Skin epidermis (tissue), 12 donors: ENCODE measurements around the gene ANGEL1.
A peak's percentile ranks its signal among the peaks of the same experiment; 100 is the strongest.

ENCODE experiments used
- H3K27ac ChIP-seq, 21 experiments: fragments of 200-600 bp; sonication (generic) in 11 of 21; one replicate each; pipeline ENCODE4 v1.5.0; 2020; ENCODE audit warnings: mild to moderate bottlenecking in 3 of 21, inconsistent platforms in 2 of 21, moderate library complexity in 2 of 21
- H3K4me3 ChIP-seq, 7 experiments: fragments of 200-600 bp; sonication (generic) in 2 of 7; one replicate each; pipeline ENCODE4 v1.5.0; 2020; ENCODE audit warnings: inconsistent platforms in 2 of 7, mild to moderate bottlenecking in 2 of 7, moderate library complexity in 1 of 7

ANGEL1 gene

DNA sequence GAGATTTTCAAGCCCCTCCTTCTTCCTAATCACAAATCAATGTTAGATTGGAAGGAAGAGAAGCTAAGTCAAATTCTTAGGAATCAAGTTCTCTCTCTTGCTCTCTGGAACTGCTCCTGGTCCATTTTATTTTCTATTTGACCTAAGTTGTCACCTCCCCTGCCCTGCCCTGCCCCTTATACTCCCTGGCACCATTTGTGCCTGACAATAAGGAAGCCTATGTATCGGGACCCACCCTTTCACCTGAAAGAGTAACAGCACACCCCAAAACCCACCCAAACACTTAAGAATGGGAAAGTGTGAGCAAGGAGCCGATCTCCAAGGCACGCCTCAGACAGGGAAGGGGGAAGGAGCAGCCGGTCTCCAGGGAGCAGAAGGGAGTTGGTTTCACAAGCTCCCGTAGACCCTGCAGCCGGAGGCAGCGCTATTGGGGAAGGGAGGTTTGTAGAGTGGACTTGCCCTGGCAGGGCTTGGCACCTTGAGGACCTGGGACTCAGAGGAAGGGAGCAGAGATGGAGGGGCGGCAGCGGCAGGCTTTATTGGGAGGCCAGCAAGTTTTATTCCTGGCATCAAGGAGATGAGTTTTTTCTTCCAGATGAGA lies 15.1 kb upstream of the ANGEL1 start:
- Histone ChIP-seq H3K27ac (peak overlapping the region in 7 of 21 experiments; percentile 26 to 63 (median 46)), H3K4me3 (peak overlapping the region in 3 of 7 experiments; percentile 3 to 5 (median 4))

DNA sequence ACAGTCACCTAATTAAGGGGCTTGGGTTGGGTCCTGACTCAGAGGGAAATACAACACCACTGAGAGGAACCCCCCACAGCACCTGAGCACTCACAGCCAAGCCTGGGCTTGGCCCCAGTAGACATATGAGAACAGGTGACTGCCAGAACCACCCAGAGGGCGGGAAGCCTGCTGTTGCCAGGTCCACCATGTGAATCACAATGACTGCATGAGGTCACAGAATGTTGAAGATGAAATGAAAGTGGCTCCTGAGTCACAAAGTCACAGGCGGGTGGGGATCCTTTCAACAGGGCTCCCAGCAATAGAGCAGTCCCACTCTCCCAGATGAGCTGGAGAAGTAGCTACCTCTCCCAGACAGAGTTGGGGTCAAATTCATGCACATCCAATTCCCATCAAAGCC lies 13.4 kb upstream of the ANGEL1 start, which contains the start of gene LRRC74A:
Gene LRRC74A, plus strand, starts transcription at position 287 of the 400 bp plus-strand sequence. CDS start 290 bp downstream, outside the sequence.
- peak within 1 kb of the TSS in 1 of 21 experiments; percentile 63 for H3K27ac ChIP-seq

DNA sequence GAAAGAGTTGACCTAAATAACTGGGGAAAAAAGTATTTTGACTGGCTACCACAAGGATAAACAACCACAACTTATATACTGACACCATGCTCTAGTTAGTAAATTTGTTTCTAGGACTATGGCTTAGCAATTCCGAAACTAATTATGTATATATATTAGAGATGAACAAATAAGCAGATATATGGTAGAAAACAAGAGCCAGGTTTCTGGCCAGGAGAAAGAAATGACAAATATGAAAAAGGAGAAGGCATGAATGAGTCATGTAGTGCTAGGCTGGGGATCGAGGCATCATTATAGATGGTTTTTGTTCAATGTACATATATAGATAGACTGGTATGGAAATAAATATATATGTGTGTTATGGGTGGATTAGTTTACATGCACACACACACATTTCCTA lies 8.0 kb upstream of the ANGEL1 start:
- no peak overlapping the region for H3K4me3 ChIP-seq
- H3K27ac ChIP-seq = no peak overlapping the region

More for the DNA sequence above, 13.4 kb upstream of the ANGEL1 start, which contains the start of gene LRRC74A:
- H3K4me3 ChIP-seq = no peak within 1 kb of the TSS

DNA sequence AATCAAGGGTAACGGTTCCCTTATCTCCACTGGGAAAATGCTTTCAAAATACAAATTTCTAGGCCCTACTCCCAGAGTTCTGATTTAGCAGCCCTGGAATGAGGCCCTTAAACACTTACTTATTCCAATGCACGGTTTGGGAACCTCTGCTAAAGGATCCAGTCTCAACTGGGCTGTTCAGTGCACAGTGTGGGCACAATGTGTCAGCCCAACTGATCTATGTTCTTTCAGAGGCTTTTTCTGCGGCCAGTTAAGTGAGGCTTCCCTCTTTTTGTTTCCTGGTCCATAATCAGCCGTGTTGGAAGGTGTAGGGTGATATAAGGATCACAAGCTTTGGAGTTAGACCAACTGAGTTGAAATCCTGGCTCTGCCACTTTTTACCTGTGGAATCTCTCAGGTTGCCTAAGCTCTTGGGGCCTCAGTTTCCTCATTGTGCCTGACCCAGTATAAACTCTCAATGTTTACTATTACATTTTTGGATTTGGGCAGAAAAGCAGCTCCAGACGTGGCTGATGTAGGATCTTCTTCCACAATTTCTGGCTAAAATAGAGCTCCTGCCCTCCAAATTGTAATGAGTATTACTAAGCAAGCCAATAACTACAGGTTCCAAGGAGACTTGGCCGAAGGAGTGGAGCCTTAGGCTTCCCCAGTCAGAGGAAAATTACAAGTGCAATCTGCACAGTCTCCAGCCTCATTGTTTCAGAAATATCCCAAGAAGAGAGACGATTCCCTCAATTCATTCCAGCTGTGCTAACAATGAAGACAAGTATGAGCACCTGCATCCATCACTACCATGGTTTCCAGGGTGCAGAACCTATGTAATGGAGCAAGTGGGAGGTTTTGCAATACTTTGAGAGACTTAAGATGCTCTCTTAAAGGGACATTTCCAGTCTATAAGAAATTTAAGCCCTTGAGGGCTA lies 2.3 kb upstream of the ANGEL1 start:
- H3K27ac ChIP-seq = peak overlapping the region in 2 of 21 experiments; percentile 6 to 20

DNA sequence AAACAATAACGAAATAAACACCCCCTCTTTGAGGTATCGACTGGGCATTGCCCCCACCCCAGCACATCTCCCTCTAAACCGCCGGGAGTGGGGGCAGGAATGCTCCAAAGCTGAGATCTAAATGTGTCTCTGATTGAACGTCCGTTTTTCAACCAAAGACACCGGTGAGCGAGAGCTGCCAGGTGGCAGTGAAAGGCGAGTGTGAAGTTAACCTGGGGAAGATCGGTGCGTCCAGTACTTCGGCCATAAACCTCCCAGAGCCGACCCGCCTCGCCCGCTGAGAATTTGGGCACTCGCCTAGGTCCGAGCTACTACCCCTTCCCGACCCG lies 625 bp downstream of the ANGEL1 start:
- Histone ChIP-seq H3K27ac (peak overlapping the region; percentile 52 to 97 (median 85)), H3K4me3 (peak overlapping the region; percentile 58 to 96 (median 88))

More for the DNA sequence above, 2.3 kb upstream of the ANGEL1 start:
- no peak overlapping the region for H3K4me3 ChIP-seq

DNA sequence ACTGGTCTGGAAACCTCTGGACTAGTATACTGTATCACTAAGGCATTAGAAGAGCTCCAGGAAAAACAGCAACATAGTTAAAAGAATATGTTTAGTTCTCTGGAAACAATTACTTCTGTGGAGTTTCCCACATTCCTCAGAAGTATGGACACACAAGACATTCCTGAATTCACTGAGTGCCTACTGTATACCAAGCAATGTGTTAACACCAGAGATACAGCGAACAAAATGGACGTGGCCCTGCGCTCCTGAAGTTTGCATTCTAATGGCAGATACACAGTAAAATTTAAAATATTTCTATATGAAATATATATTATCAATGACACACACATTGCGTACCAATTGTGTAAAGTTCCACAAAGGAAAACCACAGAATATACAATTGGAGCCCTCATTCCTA lies 1.1 kb downstream of the ANGEL1 start:
- Histone ChIP-seq H3K4me3 (peak overlapping the region; percentile 58 to 96 (median 88)), H3K27ac (peak overlapping the region in 16 of 21 experiments; percentile 2 to 97 (median 86))

DNA sequence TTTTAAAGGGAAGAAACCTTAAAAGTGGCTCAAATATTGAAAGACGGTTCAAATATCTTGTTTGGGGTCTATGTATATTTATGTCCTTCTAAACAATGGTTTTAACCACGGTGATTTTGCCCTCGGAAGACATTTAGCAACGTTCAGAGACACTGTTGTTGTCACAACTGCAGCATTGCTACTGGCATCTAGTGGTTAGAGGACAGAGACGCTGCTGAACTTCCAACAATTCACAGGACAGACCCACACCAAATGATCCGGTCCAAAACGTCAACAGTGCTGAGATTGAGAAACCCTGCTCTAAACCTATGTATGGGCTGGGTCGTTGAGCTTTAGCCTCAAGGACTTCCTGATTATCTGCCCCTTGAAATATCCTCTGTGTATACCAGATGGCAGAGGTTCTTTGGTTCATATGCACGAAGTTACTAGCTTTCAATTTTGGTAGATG lies 1.7 kb downstream of the ANGEL1 start:
- H3K27ac ChIP-seq = peak overlapping the region in 12 of 21 experiments; percentile 2 to 97 (median 58)

DNA sequence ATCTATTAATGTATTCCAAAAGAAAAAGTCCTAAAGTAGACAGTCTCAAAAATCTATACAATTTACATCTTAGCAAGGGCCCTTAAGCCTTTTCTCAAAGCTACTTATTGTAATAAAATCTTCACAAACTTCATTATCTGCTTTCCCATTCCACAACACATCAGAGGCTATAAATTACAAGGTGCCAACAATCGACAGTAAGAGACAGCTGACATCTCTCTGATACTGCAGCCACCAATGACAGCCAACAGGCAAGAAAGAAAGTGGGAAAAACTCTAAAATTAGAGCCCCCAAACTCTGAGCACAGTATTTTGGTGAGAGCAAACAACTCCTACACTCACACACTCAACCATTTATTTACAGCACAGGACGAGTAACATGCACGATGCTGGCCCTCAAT lies 2.2 kb downstream of the ANGEL1 start:
- Histone ChIP-seq H3K4me3 (peak overlapping the region in 1 of 7 experiments; percentile 88), H3K27ac (peak overlapping the region in 7 of 21 experiments; percentile 6 to 97 (median 39))

More for the DNA sequence above, 1.7 kb downstream of the ANGEL1 start:
- peak overlapping the region in 4 of 7 experiments; percentile 82 to 95 (median 90) for H3K4me3 ChIP-seq

DNA sequence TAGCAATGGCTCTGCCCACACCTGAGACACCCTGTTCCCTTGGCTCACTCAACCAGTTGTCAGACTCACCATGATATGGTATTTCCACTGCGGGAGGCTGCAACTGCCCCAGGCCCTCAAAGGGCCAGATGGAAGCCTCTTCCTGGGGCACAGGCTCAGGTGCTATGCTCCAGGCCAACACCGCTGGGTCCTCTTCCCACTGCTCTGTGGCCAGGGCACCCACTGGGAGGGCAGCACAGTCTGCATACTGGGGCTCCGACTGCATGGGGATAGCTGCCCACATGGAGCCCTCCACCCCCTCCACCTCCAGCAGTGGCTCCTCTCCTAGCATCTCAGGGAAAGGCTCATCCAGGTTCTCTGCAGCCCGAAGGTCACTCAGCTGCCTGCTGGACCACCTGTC lies 3.7 kb downstream of the ANGEL1 start:
- no peak overlapping the region for H3K4me3 ChIP-seq
- H3K27ac ChIP-seq = no peak overlapping the region

DNA sequence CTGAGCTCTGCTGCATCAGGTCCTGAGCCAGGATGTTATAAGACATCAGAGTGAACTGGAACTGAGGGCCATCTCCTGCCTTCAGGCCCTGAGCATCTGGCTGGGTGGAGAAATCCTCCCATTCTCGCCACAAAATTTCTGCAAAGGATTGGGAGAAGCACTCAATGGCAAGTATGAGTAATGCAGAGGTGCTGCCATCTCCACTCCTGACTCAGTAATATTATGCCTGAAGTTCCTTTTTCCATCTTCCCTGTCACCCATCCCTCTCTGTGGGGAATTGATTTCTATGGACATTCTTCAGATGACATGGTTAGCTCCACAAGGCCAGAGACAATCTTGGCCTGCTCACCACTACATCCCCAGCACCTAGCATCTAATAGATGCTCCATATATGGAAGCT lies 4.7 kb downstream of the ANGEL1 start:
- Histone ChIP-seq H3K27ac (no peak overlapping the region), H3K4me3 (no peak overlapping the region)

DNA sequence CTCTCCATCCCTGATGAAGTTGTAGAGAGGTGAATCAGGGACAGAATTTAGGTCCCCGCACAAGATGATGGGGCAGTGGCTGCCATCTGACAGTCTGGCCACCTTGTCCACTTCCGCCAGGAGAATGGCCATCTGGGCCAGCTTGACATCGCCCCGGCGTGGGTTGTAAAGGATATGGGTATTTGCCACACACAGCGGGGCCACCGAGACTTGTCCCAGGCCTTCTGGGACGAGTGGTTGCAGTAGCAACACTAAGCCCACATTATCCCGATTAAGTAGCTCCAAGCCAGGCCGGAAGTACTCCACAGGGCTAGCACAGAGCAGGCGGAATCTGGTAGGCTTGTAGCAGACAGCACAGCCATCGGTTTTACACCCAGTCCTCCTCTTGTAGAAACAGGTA lies 6.2 kb downstream of the ANGEL1 start:
- H3K4me3 ChIP-seq = no peak overlapping the region
- no peak overlapping the region for H3K27ac ChIP-seq

DNA sequence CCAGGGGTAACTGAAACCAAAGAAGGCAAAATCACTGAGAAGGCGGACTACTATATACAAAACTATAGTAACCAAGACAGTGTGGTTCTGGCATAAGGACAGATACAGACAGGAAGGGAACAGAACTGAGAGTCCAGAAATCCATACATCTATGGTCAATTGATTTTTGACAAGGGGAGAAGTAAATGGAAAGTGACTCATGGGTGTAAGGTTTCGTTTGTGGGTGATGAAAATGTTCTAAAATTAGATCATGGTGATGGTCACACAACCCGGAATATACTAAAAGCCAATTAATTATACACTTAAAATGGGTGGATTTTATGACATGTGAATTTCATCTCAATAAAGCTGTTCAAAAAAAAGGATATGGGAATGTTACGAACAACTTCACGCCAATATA lies 18.7 kb downstream of the ANGEL1 start:
- H3K27ac ChIP-seq = no peak overlapping the region
- no peak overlapping the region for H3K4me3 ChIP-seq

DNA sequence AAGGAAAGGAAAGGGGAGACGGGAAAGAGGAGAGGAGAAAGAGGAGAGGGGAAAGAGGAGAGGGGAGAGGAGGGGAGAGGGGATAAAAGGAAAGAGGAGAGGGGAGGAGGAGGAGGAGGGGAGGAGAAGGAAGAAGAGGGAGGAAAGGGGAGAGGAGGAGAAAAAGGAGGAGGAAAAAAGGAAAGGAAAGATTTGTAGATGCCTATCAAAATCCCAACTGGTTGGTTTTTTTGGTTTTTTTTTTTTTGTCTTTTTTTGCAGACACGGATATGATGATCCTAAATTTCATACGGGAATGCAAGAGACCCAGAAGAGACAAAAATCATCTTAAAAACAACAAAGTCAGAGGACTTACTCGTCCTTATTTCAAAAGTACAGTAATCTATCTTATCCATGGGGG lies 19.4 kb downstream of the ANGEL1 start:
- Histone ChIP-seq H3K4me3 (no peak overlapping the region), H3K27ac (no peak overlapping the region)

DNA sequence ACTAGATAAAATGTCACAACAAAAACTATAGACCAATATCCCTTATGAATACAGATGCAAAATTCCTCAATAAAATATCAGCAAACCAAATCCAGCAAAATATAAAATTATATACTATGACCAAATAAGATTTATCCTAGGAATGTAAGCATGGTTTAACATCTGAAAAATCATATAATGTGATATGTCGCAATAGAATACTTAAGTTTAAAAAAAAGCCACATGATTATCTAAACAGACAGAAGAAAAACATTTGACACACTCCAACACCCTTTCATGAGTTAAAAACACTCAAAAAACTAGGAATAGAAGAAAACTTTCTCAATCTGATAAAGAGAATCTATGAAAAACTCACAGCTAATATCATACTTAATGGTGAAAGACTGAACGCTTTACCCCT lies 20.3 kb downstream of the ANGEL1 start:
- Histone ChIP-seq H3K4me3 (no peak overlapping the region), H3K27ac (no peak overlapping the region)

DNA sequence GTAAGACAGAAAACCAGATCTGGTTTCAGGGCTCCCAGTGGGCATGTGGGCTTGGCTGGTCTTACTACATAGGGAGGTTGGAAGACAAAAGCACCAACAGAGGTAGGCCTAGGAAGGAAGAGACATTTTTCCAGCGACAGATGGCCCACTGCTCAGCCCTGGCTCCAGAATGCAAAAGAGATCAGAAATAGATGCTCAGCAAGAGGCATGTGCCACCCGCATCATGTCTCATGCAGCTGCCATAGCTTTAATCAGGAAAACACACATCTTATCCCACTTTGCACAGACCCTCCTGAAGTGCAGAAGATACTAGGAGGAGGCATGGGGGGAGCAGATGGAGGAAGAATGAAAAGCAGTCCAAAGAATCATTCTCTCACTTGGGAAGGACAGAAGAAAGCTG lies 26.1 kb downstream of the ANGEL1 start:
- Histone ChIP-seq H3K4me3 (no peak overlapping the region), H3K27ac (no peak overlapping the region)

DNA sequence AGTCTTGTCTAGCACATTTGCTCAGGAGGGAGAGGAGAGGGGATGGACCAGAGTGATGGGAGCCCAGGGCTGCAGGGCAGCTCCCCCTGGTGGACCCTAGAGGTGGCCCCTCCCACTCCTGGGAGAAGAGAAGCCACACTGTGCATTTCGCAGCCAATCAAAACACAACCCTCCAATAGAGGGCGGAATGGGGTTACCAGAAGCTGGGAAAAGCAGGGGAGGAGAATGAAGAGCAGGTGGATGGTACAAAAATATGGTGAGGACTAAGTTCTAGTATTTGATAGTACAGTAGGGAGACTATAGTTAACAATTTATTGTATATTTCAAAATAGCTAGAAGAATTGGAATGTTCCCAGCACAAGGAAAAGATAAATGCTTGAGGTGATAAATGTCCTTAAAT lies 27.8 kb downstream of the ANGEL1 start:
- Histone ChIP-seq H3K27ac (no peak overlapping the region), H3K4me3 (no peak overlapping the region)

DNA sequence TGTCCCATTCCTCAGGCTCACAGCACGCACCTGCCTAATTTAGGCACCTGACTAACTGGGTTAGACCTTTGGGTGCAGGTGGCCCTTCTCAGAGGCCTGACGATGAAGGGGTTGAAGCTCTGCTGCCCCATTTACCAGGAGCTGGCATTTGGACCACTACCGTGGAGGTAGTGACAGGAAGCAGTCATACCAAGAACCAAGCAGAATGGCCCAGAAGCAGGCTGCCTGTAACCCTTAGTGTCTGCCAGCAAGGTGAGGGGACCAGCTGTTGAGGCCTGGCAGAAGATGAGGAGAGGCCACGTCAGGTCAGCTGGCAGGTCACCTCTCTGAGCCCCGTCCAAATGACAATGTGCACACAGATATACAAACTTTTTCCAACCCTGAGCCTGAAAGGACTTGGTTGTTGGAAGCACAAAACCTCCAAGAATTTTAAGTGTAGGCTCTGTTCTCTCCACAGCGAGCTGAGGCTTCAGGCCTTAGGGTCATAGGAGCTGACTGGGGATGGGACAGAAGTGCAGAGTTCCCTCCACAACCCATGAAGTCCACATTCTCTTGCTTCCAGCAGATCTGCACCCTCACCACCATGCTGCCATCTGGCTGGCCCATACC lies 28.3 kb downstream of the ANGEL1 start:
- no peak overlapping the region for H3K27ac ChIP-seq
- H3K4me3 ChIP-seq = no peak overlapping the region

DNA sequence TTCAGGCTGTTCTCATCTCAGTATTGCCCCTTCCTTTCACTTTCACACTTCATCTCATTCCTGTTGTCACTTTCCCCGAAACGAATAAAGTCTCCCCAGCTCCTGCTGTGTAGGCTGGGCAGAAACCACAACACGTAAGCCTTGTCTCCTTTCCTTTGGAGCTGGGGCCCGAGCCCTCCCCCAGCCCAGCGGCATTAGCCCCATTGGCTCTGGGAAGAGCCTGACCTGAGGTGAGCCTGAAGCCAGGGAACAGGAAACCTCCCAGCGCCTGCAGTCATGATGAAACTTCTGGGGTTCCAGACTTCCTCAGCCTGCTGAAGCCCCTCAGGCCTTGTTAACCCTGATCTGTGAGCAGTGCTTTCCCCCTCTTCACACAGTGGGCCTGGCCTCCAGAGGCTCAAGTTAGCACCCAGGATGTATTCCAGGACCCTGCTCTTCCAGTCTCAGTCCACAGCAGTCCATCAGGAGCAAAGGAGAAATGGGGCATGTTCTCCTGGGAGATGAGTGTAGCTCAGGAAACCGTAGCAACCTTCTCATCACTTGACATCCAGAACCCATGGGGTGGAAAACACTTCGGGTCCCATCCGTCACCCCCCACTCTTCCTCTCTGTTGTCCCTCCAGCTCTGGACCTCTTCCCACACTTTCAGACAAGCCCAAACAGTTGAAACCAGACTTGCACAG lies 29.7 kb downstream of the ANGEL1 start:
- Histone ChIP-seq H3K27ac (peak overlapping the region in 2 of 21 experiments; percentile 49 to 51), H3K4me3 (no peak overlapping the region)

DNA sequence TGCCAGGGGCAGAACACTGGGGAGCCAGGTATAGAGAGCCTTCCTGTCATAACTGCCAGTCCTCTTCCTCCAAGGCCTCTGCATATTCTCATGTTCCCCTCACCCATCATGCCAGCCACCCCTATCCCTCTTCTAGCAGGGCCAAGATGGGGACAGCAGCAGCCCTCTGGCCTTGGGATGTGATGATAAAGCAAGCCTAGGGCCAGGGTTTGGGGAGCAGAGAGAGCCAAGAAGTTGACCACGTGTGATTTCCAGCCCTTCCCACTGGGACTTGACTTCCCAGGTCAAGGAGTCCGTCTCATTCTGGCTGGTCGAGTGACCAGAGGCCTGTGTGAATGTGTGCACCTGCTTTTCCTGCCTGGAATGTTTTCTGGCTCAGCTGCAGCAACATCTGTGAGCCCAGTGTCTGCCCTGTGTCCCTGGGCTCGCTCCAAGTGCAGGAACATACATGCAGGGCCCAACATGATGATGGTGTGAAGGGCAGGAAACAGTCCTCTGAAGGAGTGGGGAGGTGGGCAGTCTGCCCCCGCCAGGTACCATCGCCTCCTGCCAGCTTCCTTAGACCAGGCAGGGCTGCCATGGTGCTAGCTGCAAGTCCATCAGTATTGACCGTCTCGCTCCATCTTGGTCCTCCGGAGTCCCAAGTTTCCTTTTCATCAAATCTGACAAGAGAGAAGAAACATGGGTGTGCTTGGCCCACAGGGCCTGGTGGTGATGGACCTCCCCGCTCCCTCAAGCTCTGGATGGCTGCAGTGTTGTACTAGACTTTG lies 30.4 kb downstream of the ANGEL1 start:
- Histone ChIP-seq H3K4me3 (no peak overlapping the region), H3K27ac (peak overlapping the region in 5 of 21 experiments; percentile 12 to 51 (median 49))
